22Rv1 (cell line): ENCODE data around the gene HFM1.

ENCODE experiments used
- ZFX ChIP-seq: fragments of 450-650 bp; IDR thresholded peaks from 2 replicates; pipeline ENCODE4 v1.6.1; 2017; ENCODE audit warnings: antibody characterized with exemption, borderline replicate concordance
- TF ChIP-seq, protein P1 (sequence below): fragments of 450-650 bp; IDR thresholded peaks from 2 replicates; pipeline ENCODE4 v1.5.1; 2017; ENCODE audit warnings: mild to moderate bottlenecking

DNA sequence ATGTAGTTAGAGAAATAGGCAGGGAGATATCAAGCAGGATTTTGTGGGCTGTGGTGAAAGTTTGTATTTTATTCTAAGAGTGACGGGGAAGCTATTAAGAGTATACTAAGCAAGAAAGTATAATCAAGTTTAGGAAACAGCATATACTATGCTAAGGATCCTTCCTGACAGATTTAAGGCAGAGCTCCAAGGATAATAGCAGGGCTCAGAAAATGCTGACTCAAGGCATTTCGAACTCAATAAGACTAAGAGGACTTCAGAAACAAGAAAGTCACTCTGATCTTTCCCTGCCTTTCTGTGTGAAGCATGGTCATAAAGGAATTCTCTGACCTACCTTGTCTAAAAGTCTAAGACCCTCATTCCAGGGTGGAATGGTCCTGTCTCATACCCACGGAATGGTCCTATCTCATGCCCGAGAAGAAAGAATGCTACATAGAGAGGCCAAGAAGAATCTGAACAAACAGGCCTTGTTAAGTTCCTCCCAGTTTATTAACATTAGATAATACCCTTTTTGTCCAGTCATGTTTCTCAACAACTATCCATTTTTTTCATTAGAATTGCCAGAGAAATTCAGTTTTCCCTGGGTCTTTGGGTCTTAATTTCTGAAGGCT is 59.1 kb downstream of the HFM1 start:
- TF ChIP-seq, protein P1, sequence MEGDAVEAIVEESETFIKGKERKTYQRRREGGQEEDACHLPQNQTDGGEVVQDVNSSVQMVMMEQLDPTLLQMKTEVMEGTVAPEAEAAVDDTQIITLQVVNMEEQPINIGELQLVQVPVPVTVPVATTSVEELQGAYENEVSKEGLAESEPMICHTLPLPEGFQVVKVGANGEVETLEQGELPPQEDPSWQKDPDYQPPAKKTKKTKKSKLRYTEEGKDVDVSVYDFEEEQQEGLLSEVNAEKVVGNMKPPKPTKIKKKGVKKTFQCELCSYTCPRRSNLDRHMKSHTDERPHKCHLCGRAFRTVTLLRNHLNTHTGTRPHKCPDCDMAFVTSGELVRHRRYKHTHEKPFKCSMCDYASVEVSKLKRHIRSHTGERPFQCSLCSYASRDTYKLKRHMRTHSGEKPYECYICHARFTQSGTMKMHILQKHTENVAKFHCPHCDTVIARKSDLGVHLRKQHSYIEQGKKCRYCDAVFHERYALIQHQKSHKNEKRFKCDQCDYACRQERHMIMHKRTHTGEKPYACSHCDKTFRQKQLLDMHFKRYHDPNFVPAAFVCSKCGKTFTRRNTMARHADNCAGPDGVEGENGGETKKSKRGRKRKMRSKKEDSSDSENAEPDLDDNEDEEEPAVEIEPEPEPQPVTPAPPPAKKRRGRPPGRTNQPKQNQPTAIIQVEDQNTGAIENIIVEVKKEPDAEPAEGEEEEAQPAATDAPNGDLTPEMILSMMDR: no peak
- no peak for TF ChIP-seq ZFX
